Activated T-cell treated with anti-CD3 and anti-CD28 coated beads, Interleukin-2, amount 50 U/mL, for 1 hour (primary cell): Measurements from ENCODE around the gene CDSN.
"Not testable (repeated sequence)": the region's sequence is repeated elsewhere in the genome, so short reads cannot be mapped to it uniquely, and the experiment has no call there.

Experiments
- DNase-seq: peaks from one replicate; pipeline ENCODE4 v3.0.0-alpha.2; 2020

CDSN gene

DNA sequence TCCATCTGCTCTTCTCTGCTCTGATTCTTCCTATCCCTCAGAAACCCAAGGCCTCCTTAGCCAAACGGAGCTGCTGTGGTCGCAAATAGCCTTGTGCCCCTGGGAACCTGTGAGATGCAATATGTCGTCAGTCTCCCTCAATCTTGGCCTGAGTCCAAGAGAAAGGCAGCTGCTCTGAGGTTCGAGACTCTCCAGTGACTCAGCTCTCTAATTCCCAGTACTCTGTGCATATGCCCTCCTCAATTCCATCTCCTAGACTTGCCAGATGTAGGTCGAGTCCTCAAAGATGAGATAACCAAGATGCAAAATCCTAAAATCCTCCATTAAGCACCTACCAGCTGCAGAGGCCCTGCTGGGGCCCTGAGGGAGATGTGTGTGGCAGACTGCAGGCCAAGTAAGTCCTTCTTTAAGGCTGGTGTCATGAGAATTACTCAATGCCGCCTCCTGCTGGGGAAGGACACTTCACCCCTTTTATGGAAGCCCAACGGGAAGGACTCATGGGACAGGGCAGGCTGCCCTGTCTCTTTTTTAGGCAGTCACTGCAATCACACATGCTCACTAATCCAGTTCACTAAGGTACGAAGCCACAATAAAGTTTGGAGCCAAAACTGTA, 36.4 kb downstream of the CDSN start:
- DNase-seq: peak; percentile 31

DNA sequence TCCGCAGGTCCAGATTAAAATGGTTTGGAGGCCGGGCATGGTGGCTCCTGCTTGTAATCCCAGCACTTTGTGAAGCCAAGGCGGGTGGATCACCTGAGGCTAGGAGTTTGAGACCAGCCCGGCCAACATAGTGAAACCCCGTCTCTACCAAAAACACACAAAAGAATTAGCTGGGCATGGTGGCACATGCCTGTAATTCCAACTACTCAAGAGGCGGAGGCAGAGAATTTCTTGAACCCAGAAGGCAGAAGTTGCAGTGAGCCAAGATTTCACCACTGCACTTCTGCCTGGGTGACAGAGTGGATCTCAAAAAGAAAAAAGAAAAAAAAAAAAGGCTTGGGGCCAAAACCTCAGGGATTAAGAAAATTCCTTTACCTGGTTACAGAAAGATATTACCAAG, 38.4 kb downstream of the CDSN start:
- no peak for DNase-seq

DNA sequence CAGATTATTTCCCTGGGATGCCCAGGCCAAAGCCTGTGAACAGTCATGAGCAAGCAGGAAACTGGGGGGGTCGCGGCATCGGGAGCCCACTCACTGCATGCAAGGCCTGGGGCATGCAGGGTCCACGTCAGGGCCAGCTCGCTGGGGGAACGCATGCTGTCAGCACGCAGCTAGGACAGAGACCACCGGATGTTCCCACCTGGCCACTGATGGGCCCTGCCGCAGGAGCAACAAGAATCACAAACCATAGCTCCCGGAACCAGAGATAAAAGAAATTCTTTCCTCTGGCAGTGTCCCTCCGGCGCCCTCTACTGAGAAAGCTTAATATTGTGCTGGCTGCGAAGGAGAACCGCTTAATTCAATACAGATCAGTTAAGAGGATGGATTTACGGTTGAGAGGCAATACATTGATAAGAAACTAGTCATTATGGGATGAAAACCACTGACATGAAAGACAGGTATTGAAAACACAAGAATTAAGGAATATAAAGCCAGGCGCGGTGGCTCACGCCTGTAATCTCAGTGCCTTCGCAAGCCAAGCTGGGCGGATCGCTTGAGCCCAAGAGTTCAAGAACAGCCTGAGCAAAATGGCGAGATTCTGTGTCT, 40.5 kb downstream of the CDSN start:
- DNase-seq: peak; percentile 66

DNA sequence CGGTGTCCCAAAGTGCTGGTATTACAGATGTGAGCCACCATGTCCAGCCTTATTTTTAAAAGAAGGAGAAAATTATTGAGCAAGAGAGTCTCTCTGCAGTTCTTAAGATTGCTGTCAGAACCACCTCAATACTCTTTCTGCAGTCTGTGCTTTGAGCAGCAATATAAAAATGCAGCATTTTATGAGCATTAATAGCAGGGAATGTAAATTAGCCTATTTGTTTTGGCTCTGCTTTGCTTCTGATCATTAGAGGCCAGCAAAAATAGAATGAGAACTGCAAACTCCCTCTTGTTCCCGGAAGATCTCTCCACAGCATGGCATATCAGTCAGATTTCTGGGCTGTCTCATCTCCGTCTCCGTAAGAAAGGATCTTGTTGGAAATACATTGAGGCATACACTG, 43.6 kb downstream of the CDSN start:
- DNase-seq: no peak

DNA sequence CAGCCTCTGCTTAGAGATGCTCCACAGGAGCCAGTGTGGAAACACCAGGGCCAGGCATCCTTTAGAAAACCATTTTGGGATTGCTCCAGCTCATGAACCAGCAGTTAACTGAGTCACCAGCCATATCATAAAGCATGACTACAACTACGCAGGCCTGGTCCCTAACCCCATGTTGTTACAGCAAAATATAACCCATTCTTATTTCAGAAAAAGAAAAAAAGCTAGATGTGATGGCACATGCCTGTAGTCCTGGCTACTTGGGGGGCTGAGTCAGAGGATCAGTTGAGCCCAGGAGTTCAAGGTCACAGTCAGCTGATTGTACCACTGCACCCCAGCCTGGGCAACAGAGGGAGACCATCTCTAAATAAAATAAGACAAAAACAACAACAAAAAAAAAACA, 44.7 kb downstream of the CDSN start:
- no peak for DNase-seq

DNA sequence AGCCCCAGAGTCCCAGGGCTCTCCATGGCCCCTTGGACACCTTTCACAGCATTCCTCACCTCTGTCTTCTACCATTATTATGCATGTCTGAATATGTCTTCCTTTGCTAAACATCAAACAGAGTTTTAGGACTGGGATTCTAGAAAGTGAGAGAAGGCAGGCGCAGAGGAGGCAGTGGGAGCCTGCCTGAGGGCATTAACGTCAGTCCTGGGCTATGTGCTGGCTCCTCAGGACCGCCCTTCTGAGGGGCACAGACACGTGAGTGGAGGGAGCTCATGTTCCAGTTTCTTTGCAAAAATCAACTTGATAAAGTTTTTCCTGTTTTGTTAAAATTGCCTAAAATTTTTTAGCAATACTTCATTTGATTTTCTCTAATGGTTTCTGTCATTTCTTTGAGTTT, 45.8 kb downstream of the CDSN start:
- DNase-seq: no peak

DNA sequence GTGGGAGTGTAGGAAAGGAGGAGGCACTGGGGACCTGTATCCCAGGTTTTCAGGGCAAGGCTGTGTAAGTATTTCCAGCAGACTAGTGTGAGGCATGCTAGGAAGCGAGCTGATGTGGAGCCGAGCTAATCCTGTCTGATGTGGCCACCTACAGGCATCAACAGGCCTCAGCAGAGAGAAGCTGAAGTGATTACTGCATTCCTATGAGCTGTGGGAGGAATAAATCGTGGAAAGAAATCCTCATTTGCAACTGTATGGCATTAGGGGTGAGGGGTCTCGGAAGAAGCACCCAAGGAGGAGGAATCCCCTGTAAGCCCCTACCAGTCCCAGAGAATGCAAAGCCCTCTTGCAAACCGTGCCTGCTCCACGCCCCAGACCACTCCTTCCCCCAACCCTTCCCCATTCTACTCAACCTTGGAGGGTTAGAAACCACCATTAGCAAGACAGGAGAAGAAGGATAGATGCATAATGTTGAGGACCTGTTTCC, 49.5 kb downstream of the CDSN start:
- DNase-seq: no peak

DNA sequence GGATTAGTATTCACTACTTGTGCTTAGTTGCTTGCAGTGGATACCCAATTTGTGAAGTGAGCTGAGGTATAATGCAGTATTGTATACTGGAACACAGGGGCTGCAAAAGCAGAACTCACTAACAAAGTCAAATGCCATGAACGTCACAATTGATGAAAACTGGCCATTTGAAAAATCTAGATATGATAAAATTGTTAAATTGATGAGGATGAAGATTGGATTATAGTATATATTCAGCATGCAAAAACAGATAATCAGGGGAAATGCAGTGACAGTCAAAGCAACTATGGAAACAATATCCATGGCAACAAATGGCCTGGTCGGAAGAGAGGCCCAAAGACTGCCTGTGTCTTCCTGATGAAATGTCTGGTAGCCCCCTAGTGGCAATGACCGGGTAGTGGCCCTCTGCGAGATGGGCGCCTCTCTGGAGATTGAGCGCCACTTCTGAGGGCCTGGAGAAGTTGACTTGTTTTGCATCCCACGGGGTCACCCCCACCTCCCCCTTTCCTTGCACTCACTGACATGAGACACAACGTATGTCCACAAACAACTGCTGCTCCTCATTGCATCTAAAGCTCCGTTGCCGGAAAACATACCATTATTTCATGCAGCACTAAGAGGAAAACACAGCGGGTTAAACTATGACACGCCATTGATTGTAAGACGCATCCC, 51.4 kb downstream of the CDSN start:
- DNase-seq: peak; percentile 70

DNA sequence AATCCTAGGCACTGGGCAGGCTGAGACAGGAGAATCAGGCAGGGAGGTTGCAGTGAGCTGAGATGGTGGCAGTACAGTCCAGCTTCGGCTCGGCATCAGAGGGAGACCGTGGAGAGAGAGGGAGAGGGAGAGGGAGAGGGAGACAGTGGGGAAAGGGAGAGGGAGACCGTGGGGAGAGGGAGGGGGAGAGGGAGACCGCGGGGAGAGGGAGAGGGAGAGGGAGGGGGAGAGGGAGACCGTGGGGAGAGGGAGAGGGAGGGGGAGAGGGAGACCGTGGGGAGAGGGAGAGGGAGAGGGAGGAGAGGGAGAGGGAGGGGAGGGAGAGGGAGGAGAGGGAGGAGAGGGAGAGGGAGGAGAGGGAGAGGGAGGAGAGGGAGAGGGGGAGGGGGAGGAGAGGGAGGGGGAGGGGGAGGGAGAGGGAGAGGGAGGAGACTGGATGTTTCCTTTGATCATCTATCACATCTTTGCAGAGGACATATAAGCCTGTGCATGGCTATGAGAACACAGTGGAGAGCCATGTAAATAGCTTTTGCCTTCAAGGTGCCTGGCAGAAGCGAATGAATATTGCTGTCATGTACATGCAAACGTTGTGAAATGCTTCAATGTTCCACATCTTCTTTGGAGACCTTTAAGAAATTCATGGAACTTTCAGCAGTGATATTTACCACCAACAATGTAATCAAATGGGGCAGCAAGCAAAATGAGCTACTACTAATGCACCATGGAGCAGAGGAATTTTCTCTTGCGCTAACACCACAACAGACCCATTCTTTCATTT, 52.2 kb downstream of the CDSN start:
- DNase-seq: not testable (repeated sequence)

DNA sequence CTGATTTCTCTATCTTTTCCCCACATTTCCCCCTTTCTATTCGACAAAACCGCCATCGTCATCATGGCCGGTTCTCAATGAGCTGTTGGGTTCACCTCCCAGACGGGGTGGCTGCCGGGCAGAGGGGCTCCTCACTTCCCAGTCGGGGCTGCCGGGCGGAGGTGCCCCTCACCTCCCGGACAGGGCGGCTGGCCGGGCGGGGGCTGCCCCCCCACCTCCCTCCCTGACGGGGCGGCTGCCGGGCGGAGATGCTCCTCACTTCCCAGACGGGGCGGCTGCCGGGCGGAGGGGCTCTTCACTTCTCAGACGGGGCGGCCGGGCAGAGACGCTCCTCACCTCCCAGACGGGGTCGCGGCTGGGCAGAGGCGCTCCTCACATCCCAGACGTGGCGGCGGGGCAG, 53.2 kb downstream of the CDSN start:
- not testable (repeated sequence) for DNase-seq

DNA sequence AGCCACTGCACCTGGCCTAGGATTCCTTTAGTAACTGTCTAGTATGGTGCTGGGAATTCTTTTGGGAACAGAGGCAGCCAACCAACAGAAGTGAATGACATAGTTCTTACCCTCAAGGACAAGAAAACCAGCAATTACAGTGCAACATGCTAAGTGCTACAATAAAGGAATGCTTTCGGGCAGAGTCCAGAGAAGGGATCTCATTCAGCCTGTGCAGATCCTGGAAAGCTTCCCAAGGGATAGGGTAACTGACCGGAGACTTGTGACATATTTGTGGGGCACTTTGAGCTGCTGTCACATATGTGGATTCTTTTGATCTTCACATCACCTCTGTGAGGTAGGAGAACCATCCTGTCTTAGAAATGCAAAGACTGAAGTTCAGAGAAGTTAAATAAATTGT, 54.7 kb downstream of the CDSN start:
- no peak for DNase-seq
